Nucleus accumbens (tissue), 56 donors: ENCODE results near the gene EFCAB7.

Source experiments
- DNase-seq, 56 donors: peaks; one replicate each; lab custom pipeline; 2025; lab: John Stamatoyannopoulos, UW

EFCAB7 gene

GRCh38 chr1:63522891-63523728 lies at the start of gene EFCAB7, which contains the start of gene ITGB3BP:
EFCAB7 (plus strand) TSS chr1:63523525; CDS start chr1:63525573, 2,048 bp downstream.
ITGB3BP (minus strand) TSS chr1:63523225; CDS start chr1:63523133, 92 bp downstream.
- DNase-seq = peak; percentile 51 to 95 (median 86)

- DNase-seq = no peak
These were observed 47.6 kb upstream of the EFCAB7 start for GRCh38 chr1:63475761-63476160.

GRCh38 chr1:63480057-63480456 lies 43.3 kb upstream of the EFCAB7 start:
- DNase-seq = no peak

DNA sequence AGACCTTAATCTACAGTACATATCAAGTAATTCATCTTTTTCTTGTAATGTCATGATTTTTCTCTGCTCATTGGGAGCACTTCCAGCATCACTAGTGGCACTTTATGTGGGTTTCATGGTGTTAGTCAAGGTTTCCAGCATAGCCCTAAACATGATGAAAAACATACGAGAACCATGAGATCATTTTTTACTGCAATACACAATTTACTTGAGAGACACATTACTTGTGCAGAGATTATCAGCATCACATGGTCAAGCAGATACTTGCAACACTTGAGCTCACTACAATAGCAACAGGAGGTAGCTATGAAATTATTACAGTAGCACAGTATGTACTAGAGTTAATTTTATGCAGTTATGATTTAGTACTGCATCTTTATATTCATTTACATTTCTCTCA lies 36.7 kb upstream of the EFCAB7 start:
- no peak for DNase-seq

- no peak for DNase-seq
These were observed 35.8 kb upstream of the EFCAB7 start for GRCh38 chr1:63487336-63488065.

GRCh38 chr1:63497577-63497976 lies 25.7 kb upstream of the EFCAB7 start:
- DNase-seq = no peak

DNA sequence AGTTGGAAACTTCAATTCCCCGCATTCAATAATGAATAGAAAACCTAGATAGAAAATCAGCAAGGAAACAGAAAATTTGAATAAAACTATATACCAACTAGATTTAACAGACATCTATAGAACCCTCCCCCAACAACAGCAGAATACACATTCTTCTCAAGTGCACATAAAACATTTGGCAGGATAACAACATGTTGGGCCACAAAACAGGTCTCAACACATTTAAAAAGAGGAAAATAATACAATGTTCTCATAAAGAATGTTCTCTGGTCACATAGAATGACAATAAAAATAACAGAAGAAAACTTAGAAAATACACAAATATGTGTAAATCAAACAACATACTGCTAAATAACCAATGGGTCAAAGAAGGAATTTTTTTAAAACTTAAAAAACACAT lies 25.2 kb upstream of the EFCAB7 start:
- DNase-seq = no peak

DNA sequence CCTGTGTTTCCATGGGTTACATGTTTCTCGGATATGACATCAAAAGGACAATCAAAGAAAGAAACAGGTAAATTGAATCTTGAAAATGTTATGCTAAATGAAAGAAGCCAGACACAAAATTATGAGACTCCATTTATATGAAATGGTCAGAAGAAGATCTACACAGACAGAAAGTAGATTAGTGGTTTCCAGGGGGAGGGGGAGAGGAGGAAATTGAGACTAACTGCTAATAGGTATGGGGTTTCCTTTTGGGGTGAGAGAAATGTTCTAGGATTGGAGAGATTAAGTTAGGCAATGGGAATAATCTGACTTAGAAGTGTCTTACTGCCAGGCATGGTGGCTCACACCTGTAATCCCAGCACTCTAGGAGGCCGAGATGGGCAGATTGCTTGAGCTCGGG lies 22.1 kb upstream of the EFCAB7 start:
- no peak for DNase-seq

DNA sequence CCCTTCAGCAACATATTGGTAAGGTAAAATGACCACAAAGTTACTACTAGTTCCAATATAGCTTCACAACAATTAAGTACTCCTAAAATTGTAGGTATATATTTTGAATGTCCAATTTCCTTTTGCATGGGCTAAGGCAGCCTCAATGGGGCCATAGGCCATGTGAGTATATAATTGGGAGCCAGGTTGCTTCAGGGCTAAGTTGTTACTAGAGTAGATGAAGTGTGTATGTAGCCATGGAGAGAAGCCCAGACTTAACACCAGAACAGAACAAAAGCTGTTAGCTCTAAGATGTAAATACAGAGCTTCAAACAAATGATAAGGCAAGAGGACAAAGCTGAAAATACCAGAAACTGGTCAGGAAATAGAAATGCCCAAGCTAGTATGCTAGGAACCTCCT lies 16.5 kb upstream of the EFCAB7 start:
- DNase-seq = no peak

GRCh38 chr1:63509718-63510117 lies 13.6 kb upstream of the EFCAB7 start:
- no peak for DNase-seq

DNA sequence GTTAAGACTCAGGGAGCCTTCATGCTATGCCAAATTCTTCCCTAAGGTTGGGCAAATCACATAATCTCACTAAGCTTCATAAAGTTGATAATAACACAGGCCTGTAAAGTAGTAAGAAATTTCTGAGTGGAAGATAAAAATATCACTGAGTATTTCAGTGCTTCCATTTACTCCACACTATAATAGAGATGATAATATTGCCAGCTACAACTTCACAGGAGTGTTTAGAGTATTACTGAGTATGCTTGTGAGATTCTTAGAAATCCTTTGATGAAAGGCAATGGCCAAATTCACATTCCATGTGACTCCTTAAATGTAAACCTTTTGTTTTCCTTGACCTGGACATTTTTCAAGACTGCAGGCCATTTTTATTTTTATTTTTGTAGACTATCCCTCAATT lies 10.7 kb upstream of the EFCAB7 start:
- DNase-seq = no peak

- no peak for DNase-seq
These were observed 6.7 kb upstream of the EFCAB7 start for GRCh38 chr1:63516629-63517028.

GRCh38 chr1:63523738-63524137 lies 413 bp downstream of the EFCAB7 start:
- DNase-seq = peak in 13 of 56 donors; percentile 0 to 65 (median 25)

DNA sequence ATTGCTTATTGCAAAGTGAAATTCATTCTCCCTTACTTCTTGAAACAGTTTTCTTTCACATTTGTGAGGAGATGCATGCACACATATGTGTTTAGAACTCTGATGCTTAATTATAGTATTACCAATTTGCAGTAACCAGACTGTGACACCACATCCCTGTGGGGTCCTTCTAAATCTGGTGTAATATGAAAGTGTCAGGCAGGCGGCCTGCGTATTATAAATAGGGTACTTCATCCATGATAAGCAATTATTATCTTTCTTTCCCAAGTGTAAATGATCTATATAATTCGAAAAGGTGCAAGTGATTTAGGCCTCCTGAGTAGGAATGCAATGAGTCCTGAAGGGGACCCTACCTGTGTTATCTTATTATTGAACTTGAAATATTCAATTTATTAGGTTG lies 876 bp downstream of the EFCAB7 start:
- DNase-seq = peak in 1 of 56 donors; percentile 17

DNA sequence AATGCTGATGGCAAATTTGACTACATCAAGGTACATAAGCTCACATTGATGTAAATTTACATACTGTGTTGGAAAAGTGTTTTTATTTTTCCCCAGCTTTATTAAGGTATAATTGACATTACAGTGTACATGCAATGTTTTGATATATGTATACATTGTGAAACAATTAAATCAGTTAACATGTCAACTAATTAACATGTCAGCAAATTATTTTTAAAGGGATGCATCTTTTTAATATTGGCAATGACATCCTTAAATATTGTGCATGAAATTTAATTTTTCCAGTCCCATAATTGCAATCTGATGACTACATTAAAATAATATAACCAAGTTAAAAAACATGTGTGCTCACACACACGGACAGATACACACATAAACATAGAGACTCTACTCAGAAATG lies 9.4 kb downstream of the EFCAB7 start:
- no peak for DNase-seq

DNA sequence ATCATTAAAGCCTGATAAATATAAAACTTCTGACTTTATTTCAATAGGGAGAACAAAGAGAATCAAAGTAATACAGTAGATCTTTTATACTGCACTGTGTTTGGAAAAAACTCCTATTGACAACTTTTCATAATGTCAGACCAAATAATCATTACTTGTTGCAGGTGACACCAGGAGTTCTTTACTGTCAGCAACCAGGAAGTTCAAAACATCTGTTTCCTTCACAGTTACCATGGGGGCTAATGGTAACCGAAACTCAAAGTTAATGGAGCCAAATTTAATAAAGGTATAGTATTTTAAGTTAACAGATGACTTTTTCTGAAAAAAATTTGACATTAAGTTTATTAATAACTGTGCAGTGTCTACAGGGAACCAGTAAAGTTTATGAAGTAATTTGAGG lies 10.6 kb downstream of the EFCAB7 start:
- DNase-seq = no peak

DNA sequence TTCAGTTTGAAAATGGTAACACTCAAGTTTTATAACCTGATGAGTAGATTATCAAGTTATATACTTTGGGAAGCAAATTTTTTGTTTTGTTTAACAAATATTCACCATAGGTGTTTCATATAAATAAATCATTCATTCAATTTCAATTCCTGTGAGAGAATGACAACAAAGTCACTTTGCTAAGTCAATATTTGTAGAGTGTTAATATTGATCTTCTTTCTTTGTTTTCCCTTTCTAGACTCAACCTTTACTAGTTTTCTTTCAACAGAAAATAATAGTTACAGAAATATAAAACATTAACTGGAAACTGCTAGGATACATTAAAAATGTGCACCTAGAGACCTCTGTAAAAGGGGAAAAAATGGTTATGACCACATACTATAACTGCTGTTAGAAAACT lies 11.1 kb downstream of the EFCAB7 start:
- no peak for DNase-seq

DNA sequence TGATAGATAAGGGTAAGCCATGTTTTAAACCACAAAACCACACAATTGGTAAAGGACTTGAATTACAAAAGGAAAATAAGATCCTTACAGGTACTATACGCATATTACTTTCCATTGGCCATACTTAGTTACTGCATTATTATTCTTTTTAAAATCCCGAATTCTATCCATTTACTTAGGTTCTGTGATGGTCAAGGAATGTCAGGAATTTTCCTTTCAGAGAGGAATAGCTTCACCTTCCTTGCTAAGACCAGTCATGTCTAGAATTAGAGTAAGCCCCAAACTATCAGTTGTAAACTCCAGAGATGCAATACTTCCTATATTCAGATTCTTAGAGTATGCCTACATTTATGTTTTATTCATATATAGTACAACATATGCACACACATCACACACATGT lies 13.7 kb downstream of the EFCAB7 start:
- no peak for DNase-seq

GRCh38 chr1:63537940-63538339 lies 14.6 kb downstream of the EFCAB7 start:
- DNase-seq = no peak

DNA sequence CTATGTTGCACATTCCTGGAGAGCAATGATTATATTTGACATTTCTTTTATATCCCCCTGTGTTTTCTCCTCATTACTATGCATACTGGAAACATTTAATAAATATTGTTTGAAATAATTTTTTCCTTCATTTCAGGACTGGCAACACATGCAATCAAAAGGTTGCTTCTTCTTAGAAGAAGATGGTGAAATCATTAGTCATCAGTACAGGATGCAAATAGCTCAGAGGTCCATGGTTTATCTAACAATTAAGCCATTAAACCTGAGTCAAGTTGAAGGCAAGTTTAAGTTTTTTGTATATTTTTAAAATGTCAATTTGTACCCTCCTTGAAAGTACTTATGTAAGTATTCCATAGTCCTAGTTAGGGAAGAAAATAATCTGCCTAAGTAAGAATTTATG lies 22.5 kb downstream of the EFCAB7 start:
- no peak for DNase-seq

DNA sequence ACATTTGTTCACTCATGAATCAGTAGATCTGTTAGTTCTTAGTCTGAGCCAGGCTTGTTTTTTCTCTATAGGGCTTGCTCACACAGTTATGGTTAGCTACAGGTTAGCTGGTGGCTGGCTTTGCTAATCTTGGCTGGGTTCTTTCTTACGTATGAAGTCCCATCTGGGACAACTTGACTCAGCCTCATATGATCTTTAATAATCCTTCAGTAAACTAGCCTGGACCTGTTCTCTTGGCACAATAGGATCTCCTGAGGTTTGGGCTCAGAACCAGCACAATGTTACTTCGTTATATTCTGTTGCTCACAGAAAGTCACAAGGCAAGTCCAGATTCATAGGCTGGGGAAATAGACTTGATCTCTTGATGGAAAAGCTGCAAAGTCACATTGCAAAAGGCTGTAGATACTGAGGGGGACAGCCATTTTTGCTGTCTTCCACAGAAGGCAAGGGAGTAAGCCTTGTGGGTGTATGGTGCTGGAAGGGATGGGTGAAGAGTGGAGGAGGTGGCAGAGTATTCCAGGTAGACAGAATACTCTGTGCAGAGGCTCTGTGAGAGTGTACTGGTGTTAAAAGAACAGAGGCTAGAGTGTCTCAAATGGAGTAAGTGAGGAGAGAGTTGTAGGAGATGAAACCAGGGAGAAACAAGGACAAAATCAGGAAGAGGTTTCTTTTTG lies 24.4 kb downstream of the EFCAB7 start:
- no peak for DNase-seq
